GM21576 (cell line): ENCODE measurements around the gene GLS.

Experiments used
- ATAC-seq: cut with Tn5 transposase; IDR thresholded peaks from one replicate; pipeline ENCODE4 v1.9.1; 2021; ENCODE audit warnings: mild to moderate bottlenecking, moderate library complexity; ENCODE audit not compliant: unreplicated experiment

GLS gene

GRCh38 chr2:190968522-190968921, 87.9 kb downstream of the GLS start:
- no peak for ATAC-seq

- ATAC-seq: no peak
Observed at GRCh38 chr2:190970160-190970559, 89.5 kb downstream of the GLS start.

- ATAC-seq: no peak
Observed at GRCh38 chr2:190970873-190971506, 90.4 kb downstream of the GLS start.

GRCh38 chr2:190972213-190972612, 91.6 kb downstream of the GLS start:
- ATAC-seq: no peak

GRCh38 chr2:190972846-190973245, 92.2 kb downstream of the GLS start:
- ATAC-seq: no peak

- no peak for ATAC-seq
Observed at GRCh38 chr2:190973262-190973661, 92.6 kb downstream of the GLS start.

- ATAC-seq: no peak
Observed at GRCh38 chr2:190973726-190974628, 93.4 kb downstream of the GLS start.

- no peak for ATAC-seq
Observed at GRCh38 chr2:190974629-190975361, 94.2 kb downstream of the GLS start.

- ATAC-seq: no peak
Observed at GRCh38 chr2:190976521-190976920, 95.9 kb downstream of the GLS start.

GRCh38 chr2:190977505-190977904, 96.9 kb downstream of the GLS start:
- no peak for ATAC-seq

- ATAC-seq: no peak
Observed at GRCh38 chr2:190978389-190979053, 97.9 kb downstream of the GLS start.

GRCh38 chr2:190979906-190980629, 99.4 kb downstream of the GLS start:
- ATAC-seq: no peak

GRCh38 chr2:190980630-190981209, 100.1 kb downstream of the GLS start:
- no peak for ATAC-seq

GRCh38 chr2:190981333-190981732, 100.7 kb downstream of the GLS start:
- ATAC-seq: no peak

- no peak for ATAC-seq
Observed at GRCh38 chr2:190981733-190982132, 101.1 kb downstream of the GLS start.

GRCh38 chr2:190982262-190983034, 101.8 kb downstream of the GLS start:
- no peak for ATAC-seq

GRCh38 chr2:190984595-190984994, 104.0 kb downstream of the GLS start:
- ATAC-seq: no peak

GRCh38 chr2:190986221-190986953, 105.8 kb downstream of the GLS start:
- no peak for ATAC-seq

GRCh38 chr2:190987116-190987515, 106.5 kb downstream of the GLS start:
- no peak for ATAC-seq
